ENCODE data around the gene MYO1A. TPM values are rescaled to one million over a fixed set of nuclear protein-coding genes. Genes with fewer than 3 reads are reported as not detected.
A peak's percentile ranks its signal among the peaks of the same experiment; 100 is the strongest.
"Not testable (repeated sequence)": the region's sequence is repeated elsewhere in the genome, so short reads cannot be mapped to it uniquely, and the experiment has no call there.

Gene MYO1A
- polyA plus RNA-seq, 1 donor (not counting 4 experiments of a cell fraction or from before 2014, with no cell fraction given), result 0.01 TPM

DNA sequence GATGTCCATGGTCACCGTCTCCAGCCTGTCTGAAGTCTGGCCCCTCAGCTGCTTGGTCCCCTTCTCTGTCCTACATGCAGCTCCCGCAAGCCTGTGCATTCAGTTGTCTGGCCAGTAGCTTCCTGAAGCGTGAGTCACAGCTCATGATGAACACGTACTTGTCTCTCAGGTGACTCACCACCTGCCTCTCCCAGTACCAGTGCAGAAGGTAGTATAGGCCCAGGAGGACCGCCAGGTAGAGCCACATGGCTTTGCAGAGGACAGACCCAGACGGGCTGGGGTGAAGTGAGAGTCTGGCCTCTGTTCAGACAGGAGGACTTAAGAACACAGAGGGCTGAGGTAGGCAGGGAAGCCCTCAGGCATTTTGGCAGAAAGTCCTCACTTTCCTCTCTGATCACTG is 64.2 kb downstream of the MYO1A start:
- H3K4me1 ChIP-seq (ENCODE audit: control insufficient read depth, extremely low read depth, insufficient read depth, low read length), result peaks cover 18% of the 10 kb centered on the region
- H3K9me3 ChIP-seq (ENCODE audit: control insufficient read depth, low read depth, low read length); H3K27me3 ChIP-seq (ENCODE audit: control insufficient read depth, extremely low read depth, insufficient read depth, low read length); H3K9ac ChIP-seq (ENCODE audit: control insufficient read depth, extremely low read depth, insufficient read depth, low read length); H3K36me3 ChIP-seq (ENCODE audit: control insufficient read depth in 2 of 2, extremely low read depth in 1 of 2, insufficient read depth in 2 of 2, low read length in 2 of 2); H3K4me3 ChIP-seq (ENCODE audit: control insufficient read depth in 2 of 3, extremely low read depth in 1 of 3, insufficient read depth in 2 of 3, low read depth in 1 of 3, low read length in 3 of 3); dilution Hi-C loops (cut with MboI; ENCODE audit: extremely low pct_ligation_motif_present, low sequenced_read_pairs); H4K20me1 ChIP-seq (ENCODE audit: control insufficient read depth, extremely low read depth, insufficient read depth, low read length); H3K9me1 ChIP-seq (ENCODE audit: control insufficient read depth, extremely low read depth, insufficient read depth, low read length); H2AFZ ChIP-seq (ENCODE audit: control insufficient read depth, low read length); H3K79me2 ChIP-seq (ENCODE audit: control insufficient read depth, insufficient read depth, low read length): not testable (repeated sequence)
- H3K27ac ChIP-seq (ENCODE audit: control insufficient read depth, insufficient read depth, low read length), result peak overlapping the region; percentile 39
- H3K4me2 ChIP-seq (ENCODE audit: control insufficient read depth, extremely low read depth, insufficient read depth, low read depth, low read length), result peak overlapping the region; percentile 50
- FAIRE-seq (peak; percentile 96), DNase-seq (ENCODE audit: low read depth, low spot score) (peak; percentile 95)
- TF ChIP-seq, protein P1, sequence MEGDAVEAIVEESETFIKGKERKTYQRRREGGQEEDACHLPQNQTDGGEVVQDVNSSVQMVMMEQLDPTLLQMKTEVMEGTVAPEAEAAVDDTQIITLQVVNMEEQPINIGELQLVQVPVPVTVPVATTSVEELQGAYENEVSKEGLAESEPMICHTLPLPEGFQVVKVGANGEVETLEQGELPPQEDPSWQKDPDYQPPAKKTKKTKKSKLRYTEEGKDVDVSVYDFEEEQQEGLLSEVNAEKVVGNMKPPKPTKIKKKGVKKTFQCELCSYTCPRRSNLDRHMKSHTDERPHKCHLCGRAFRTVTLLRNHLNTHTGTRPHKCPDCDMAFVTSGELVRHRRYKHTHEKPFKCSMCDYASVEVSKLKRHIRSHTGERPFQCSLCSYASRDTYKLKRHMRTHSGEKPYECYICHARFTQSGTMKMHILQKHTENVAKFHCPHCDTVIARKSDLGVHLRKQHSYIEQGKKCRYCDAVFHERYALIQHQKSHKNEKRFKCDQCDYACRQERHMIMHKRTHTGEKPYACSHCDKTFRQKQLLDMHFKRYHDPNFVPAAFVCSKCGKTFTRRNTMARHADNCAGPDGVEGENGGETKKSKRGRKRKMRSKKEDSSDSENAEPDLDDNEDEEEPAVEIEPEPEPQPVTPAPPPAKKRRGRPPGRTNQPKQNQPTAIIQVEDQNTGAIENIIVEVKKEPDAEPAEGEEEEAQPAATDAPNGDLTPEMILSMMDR (optimal IDR thresholded peaks at IDR 0.05 in 1 of 3, IDR thresholded peaks at IDR 0.05 in 1 of 3, conservative IDR thresholded peaks at IDR 0.05 in 1 of 3; ENCODE audit: extremely low read depth in 1 of 3, insufficient read depth in 2 of 3, low read length in 3 of 3), result peak; percentile 8 to 19 (median 13)

DNA sequence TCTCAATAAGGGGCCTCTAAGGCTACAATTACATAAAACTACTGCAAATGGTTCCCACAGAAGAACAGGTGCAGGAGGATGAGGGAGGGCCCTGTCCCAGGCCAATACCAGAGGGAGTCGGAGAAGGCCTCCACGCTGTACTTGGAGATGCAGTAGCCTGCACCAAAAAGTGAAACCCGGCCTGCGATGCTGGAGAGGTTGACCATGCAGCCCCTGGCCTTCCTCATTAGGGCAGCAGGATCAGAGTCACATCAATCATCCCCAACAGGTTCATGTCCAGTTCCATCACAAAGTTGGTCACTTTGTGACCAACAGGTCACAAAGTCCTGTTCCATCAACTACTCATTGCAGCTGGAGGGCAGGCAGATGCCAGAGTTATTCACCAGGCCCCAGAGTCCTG is 66.5 kb downstream of the MYO1A start:
- no peaks in the 10 kb centered on the region for H4K20me1 ChIP-seq (ENCODE audit: control insufficient read depth, extremely low read depth, insufficient read depth, low read length)
- peaks cover 27% of the 10 kb centered on the region for H3K4me1 ChIP-seq (ENCODE audit: control insufficient read depth, extremely low read depth, insufficient read depth, low read length)
- no peaks in the 10 kb centered on the region for H3K27me3 ChIP-seq (ENCODE audit: control insufficient read depth, extremely low read depth, insufficient read depth, low read length)
- TF ChIP-seq EZH2 (IDR thresholded peaks at IDR 0.05; ENCODE audit: low read length), result no peak
- TF ChIP-seq, protein P1 (optimal IDR thresholded peaks at IDR 0.05 in 1 of 3, IDR thresholded peaks at IDR 0.05 in 1 of 3, conservative IDR thresholded peaks at IDR 0.05 in 1 of 3; ENCODE audit: extremely low read depth in 1 of 3, insufficient read depth in 2 of 3, low read length in 3 of 3), result no peak
- no peak for FAIRE-seq
- no peak overlapping the region for H3K9ac ChIP-seq (ENCODE audit: control insufficient read depth, extremely low read depth, insufficient read depth, low read length)
- dilution Hi-C loops (cut with MboI; ENCODE audit: extremely low pct_ligation_motif_present, low sequenced_read_pairs), result no loop called here
- H3K4me3 ChIP-seq (ENCODE audit: control insufficient read depth in 2 of 3, extremely low read depth in 1 of 3, insufficient read depth in 2 of 3, low read depth in 1 of 3, low read length in 3 of 3), result no peak overlapping the region
- no peaks in the 10 kb centered on the region for H3K36me3 ChIP-seq (ENCODE audit: control insufficient read depth in 2 of 2, extremely low read depth in 1 of 2, insufficient read depth in 2 of 2, low read length in 2 of 2)
- H3K27ac ChIP-seq (ENCODE audit: control insufficient read depth, insufficient read depth, low read length), result no peak overlapping the region
- H3K4me2 ChIP-seq (ENCODE audit: control insufficient read depth, extremely low read depth, insufficient read depth, low read depth, low read length), result no peak overlapping the region
- H2AFZ ChIP-seq (ENCODE audit: control insufficient read depth, low read length), result no peak overlapping the region
- no peaks in the 10 kb centered on the region for H3K9me3 ChIP-seq (ENCODE audit: control insufficient read depth, low read depth, low read length)
- DNase-seq (ENCODE audit: low read depth, low spot score), result no peak
- H3K79me2 ChIP-seq (ENCODE audit: control insufficient read depth, insufficient read depth, low read length), result no peaks in the 10 kb centered on the region
- H3K9me1 ChIP-seq (ENCODE audit: control insufficient read depth, extremely low read depth, insufficient read depth, low read length), result no peaks in the 10 kb centered on the region

DNA sequence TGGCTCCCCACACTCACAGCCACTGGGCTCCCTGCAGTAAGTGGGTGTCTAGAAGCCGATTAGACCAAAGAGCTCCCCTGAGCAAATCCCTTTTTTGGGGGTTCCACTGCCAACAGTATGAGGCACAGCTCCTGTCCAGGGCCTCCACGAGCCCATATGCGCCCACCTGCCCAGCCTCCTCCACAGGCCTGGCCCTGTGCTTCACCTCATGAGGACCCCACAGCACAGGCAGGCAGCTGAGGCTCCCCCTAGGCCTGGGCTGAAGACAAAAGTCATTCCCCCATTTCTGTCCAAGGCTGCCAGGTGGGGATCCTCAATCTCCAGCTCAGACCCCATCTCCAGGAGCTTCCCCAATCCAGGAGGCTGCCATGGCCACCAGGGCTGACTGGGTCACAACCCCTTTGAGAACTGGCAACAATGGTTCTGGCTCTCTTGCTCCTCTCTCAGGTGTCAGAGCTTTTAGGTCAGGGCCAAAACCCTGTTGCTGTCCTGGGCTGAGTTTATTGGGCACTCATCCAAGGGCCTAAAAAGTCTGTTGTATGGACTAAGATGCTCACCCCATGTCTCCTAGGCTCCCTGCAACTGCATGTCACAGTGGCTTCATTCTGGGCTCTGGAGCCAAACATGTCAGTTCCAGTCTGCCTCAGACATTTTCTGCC is 67.2 kb downstream of the MYO1A start:
- H4K20me1 ChIP-seq (ENCODE audit: control insufficient read depth, extremely low read depth, insufficient read depth, low read length); H3K27ac ChIP-seq (ENCODE audit: control insufficient read depth, insufficient read depth, low read length); H3K36me3 ChIP-seq (ENCODE audit: control insufficient read depth in 2 of 2, extremely low read depth in 1 of 2, insufficient read depth in 2 of 2, low read length in 2 of 2); H2AFZ ChIP-seq (ENCODE audit: control insufficient read depth, low read length); H3K4me3 ChIP-seq (ENCODE audit: control insufficient read depth in 2 of 3, extremely low read depth in 1 of 3, insufficient read depth in 2 of 3, low read depth in 1 of 3, low read length in 3 of 3); H3K9me1 ChIP-seq (ENCODE audit: control insufficient read depth, extremely low read depth, insufficient read depth, low read length); FAIRE-seq; H3K27me3 ChIP-seq (ENCODE audit: control insufficient read depth, extremely low read depth, insufficient read depth, low read length); H3K9ac ChIP-seq (ENCODE audit: control insufficient read depth, extremely low read depth, insufficient read depth, low read length); DNase-seq (ENCODE audit: low read depth, low spot score); H3K4me2 ChIP-seq (ENCODE audit: control insufficient read depth, extremely low read depth, insufficient read depth, low read depth, low read length); H3K9me3 ChIP-seq (ENCODE audit: control insufficient read depth, low read depth, low read length); dilution Hi-C loops (cut with MboI; ENCODE audit: extremely low pct_ligation_motif_present, low sequenced_read_pairs); H3K79me2 ChIP-seq (ENCODE audit: control insufficient read depth, insufficient read depth, low read length): not testable (repeated sequence)
- peaks cover 27% of the 10 kb centered on the region for H3K4me1 ChIP-seq (ENCODE audit: control insufficient read depth, extremely low read depth, insufficient read depth, low read length)
